Trophoblast cell (in vitro differentiated cells and primary cell): Measurements from ENCODE around the gene TRIM69.
"Not testable (repeated sequence)": the region's sequence is repeated elsewhere in the genome, so short reads cannot be mapped to it uniquely, and the experiment has no call there.

Experiments
- DNase-seq, 2 donors: peaks; one replicate each; pipeline ENCODE4 v3.0.0-alpha.2; 2016
- H2AFZ ChIP-seq: 2 replicates; pipeline ENCODE4 v1.6.1; 2013; ENCODE audit warnings: low read length, moderate library complexity, mild to moderate bottlenecking; ENCODE audit not compliant: insufficient read depth, poor library complexity
- H2AK5ac ChIP-seq: 2 replicates; pipeline ENCODE4 v1.6.1; 2013; ENCODE audit warnings: mild to moderate bottlenecking, low read length
- H2BK120ac ChIP-seq: 2 replicates; pipeline ENCODE4 v1.6.1; 2013; ENCODE audit warnings: low read length, mild to moderate bottlenecking, moderate library complexity; ENCODE audit not compliant: insufficient read depth, poor library complexity
- H2BK12ac ChIP-seq: 2 replicates; pipeline ENCODE4 v1.6.1; 2013; ENCODE audit warnings: mild to moderate bottlenecking, low read length, moderate library complexity
- H2BK5ac ChIP-seq: 2 replicates; pipeline ENCODE4 v1.6.1; 2013; ENCODE audit warnings: low read length, low read depth, moderate library complexity, mild to moderate bottlenecking; ENCODE audit not compliant: poor library complexity
- H3K14ac ChIP-seq: 2 replicates; pipeline ENCODE4 v1.6.1; 2013; ENCODE audit warnings: mild to moderate bottlenecking, low read length
- H3K18ac ChIP-seq: 2 replicates; pipeline ENCODE4 v1.6.1; 2013; ENCODE audit warnings: mild to moderate bottlenecking, low read length
- H3K23ac ChIP-seq: 2 replicates; pipeline ENCODE4 v1.6.1; 2013; ENCODE audit warnings: low read length
- H3K27ac ChIP-seq: 2 replicates; pipeline ENCODE4 v1.5.1; 2013; ENCODE audit warnings: low read depth, mild to moderate bottlenecking, inconsistent platforms, low read length, moderate library complexity
- H3K27me3 ChIP-seq: 2 replicates; pipeline ENCODE4 v1.6.1; 2013; ENCODE audit warnings: inconsistent platforms, mild to moderate bottlenecking, low read length, moderate library complexity; ENCODE audit not compliant: insufficient read depth
- H3K36me3 ChIP-seq, 2 experiments: 1 replicate in 1 of 2; 2 replicates in 1 of 2; pipeline ENCODE4 v1.6.1; 2013; ENCODE audit warnings: low read length in 2 of 2, mild to moderate bottlenecking in 2 of 2, moderate library complexity in 1 of 2; ENCODE audit not compliant: insufficient read depth in 2 of 2, control insufficient read depth in 1 of 2
- H3K4ac ChIP-seq: 2 replicates; pipeline ENCODE4 v1.6.1; 2013; ENCODE audit warnings: low read depth, mild to moderate bottlenecking, low read length, moderate library complexity
- H3K4me1 ChIP-seq, 2 experiments: 1 replicate in 1 of 2; 2 replicates in 1 of 2; pipeline ENCODE4 v1.6.1; 2013; ENCODE audit warnings: low read length in 2 of 2, mild to moderate bottlenecking in 2 of 2, moderate library complexity in 1 of 2; ENCODE audit not compliant: insufficient read depth in 2 of 2, control insufficient read depth in 1 of 2
- H3K4me2 ChIP-seq: 2 replicates; pipeline ENCODE4 v1.6.1; 2013; ENCODE audit warnings: inconsistent platforms, mild to moderate bottlenecking, low read length, moderate library complexity
- H3K4me3 ChIP-seq: 2 replicates; pipeline ENCODE4 v1.5.1; 2013; ENCODE audit warnings: mild to moderate bottlenecking, low read depth, low read length, inconsistent platforms
- H3K79me1 ChIP-seq: one replicate; pipeline ENCODE4 v1.6.1; 2013; ENCODE audit warnings: low read length
- H3K79me2 ChIP-seq: 2 replicates; pipeline ENCODE4 v1.6.1; 2013; ENCODE audit warnings: low read length, mild to moderate bottlenecking; ENCODE audit not compliant: control insufficient read depth, insufficient read depth, poor library complexity
- H3K9ac ChIP-seq: 2 replicates; pipeline ENCODE4 v1.6.1; 2013; ENCODE audit warnings: mild to moderate bottlenecking, low read length
- H3K9me3 ChIP-seq: 2 replicates; pipeline ENCODE4 v1.6.1; 2013; ENCODE audit warnings: low read depth, mild to moderate bottlenecking, control low read depth, inconsistent platforms, low read length; ENCODE audit not compliant: insufficient read depth
- H4K12ac ChIP-seq: 2 replicates; pipeline ENCODE4 v1.6.1; 2013; ENCODE audit warnings: low read depth, mild to moderate bottlenecking, low read length, moderate library complexity
- H4K8ac ChIP-seq: 2 replicates; pipeline ENCODE4 v1.6.1; 2013; ENCODE audit warnings: low read depth, mild to moderate bottlenecking, low read length, moderate library complexity
- H4K91ac ChIP-seq: one replicate; pipeline ENCODE4 v1.6.1; 2013; ENCODE audit warnings: low read depth, mild to moderate bottlenecking, low read length, moderate library complexity
- WGBS: extraction: QIAGEN DNeasy Blood & Tissue Kit; methylation state at CpG from one replicate; pipeline ENCODE4 v1.1.7; 2013; ENCODE audit warnings: missing lambda C conversion rate; ENCODE audit not compliant: insufficient read length, insufficient coverage; ENCODE audit errors: extremely low coverage; 5-methylcytosine and 5-hydroxymethylcytosine counted together

TRIM69 gene

DNA sequence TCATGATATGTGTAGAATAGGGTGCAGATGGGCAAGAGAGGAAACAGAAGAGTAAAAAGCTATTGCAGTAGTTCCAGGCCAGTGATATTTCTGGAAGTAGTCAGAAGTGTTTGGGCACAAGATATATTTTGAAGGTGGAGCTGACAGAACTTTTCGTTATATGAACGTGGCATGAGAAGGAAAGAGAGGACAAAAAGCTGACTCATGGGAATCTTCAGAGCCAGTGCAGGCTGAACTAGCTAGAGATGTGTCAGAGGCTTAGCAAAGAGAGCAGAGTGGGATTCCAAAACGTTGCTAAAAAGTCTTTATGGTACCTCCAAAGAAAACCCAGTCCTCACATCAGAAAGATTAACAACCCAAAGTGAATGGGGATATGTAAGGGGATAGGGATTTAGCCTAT, 28.7 kb downstream of the TRIM69 start:
- Histone ChIP-seq H3K36me3 (no peaks in the 10 kb centered on the region), H3K4me2 (no peak overlapping the region), H3K9me3 (peaks cover 1% of the 10 kb centered on the region), H2AK5ac (no peak overlapping the region), H3K14ac (no peak overlapping the region), H3K9ac (no peak overlapping the region), H3K27me3 (no peaks in the 10 kb centered on the region), H3K4me3 (no peak overlapping the region), H2BK12ac (no peak overlapping the region), H3K79me2 (no peaks in the 10 kb centered on the region), H3K4me1 (no peaks in the 10 kb centered on the region), H4K8ac (no peak overlapping the region), H4K91ac (no peak overlapping the region), H3K18ac (no peak overlapping the region), H2AFZ (no peak overlapping the region), H3K79me1 (no peaks in the 10 kb centered on the region), H2BK5ac (no peak overlapping the region), H4K12ac (no peak overlapping the region), H3K27ac (no peak overlapping the region), H3K23ac (no peak overlapping the region), H2BK120ac (no peak overlapping the region), H3K4ac (no peak overlapping the region)
- no peak for DNase-seq
- no CpG with 5 or more reads among the region's 3 CpGs for WGBS

DNA sequence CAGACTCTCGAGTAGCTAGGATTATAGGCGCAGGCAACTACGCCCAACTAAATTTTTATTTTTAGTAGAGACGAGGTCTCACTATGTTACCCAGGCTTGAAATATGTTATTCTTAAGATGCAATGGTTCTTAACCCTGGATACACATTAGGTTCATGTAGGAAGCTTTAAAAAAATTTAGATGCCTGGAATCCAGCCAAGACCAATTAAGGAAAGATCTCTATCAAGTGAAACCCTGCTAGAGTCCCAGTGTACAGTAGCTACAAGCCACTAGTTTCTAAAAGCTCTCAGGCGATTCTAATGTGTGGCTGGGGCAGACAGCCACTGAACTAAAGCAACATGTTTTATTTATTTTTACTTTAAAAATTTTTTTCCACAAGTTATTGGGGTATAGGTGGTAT, 33.2 kb downstream of the TRIM69 start:
- Histone ChIP-seq H3K4me3 (no peak overlapping the region), H3K18ac (no peak overlapping the region), H4K8ac (no peak overlapping the region), H3K23ac (no peak overlapping the region), H4K91ac (no peak overlapping the region), H2BK12ac (no peak overlapping the region), H3K79me1 (no peaks in the 10 kb centered on the region), H2AFZ (no peak overlapping the region), H2AK5ac (no peak overlapping the region), H2BK120ac (no peak overlapping the region), H3K9ac (no peak overlapping the region), H3K27me3 (no peaks in the 10 kb centered on the region), H3K14ac (no peak overlapping the region), H3K27ac (no peak overlapping the region), H3K9me3 (no peaks in the 10 kb centered on the region), H2BK5ac (no peak overlapping the region), H3K4me1 (no peaks in the 10 kb centered on the region), H3K4ac (no peak overlapping the region), H4K12ac (no peak overlapping the region), H3K79me2 (no peaks in the 10 kb centered on the region), H3K4me2 (no peak overlapping the region), H3K36me3 (no peaks in the 10 kb centered on the region)
- WGBS: no CpG with 5 or more reads among the region's 5 CpGs
- no peak for DNase-seq

DNA sequence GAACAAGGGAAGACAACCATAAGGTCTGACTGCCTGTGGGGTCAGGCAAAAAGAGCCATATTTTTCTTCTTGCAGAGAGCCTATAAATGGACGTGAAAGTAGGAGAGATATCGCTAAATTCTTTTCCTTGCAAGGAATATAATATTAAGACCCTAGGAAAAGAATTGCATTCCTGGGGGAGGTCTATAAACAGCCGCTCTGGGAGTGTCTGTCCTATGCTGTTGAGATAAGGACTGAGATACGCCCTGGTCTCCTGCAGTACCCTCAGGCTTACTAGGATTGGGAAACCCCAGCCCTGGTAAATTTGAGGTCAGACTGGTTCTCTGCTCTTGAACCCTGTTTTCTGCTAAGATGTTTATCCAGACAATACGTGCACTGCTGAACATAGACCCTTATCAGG, 34.4 kb downstream of the TRIM69 start:
- not testable (repeated sequence) for H2AFZ ChIP-seq, H3K79me1 ChIP-seq, H4K12ac ChIP-seq, H3K18ac ChIP-seq, H2BK12ac ChIP-seq, H3K27me3 ChIP-seq, H3K27ac ChIP-seq, H2AK5ac ChIP-seq, H3K36me3 ChIP-seq, H4K91ac ChIP-seq, DNase-seq, H3K4ac ChIP-seq, H3K4me3 ChIP-seq, H3K4me1 ChIP-seq, H3K79me2 ChIP-seq, H3K23ac ChIP-seq, H3K9me3 ChIP-seq, H2BK5ac ChIP-seq, H3K4me2 ChIP-seq, H3K14ac ChIP-seq, H3K9ac ChIP-seq, H4K8ac ChIP-seq, H2BK120ac ChIP-seq
- WGBS: no CpG with 5 or more reads among the region's 5 CpGs

DNA sequence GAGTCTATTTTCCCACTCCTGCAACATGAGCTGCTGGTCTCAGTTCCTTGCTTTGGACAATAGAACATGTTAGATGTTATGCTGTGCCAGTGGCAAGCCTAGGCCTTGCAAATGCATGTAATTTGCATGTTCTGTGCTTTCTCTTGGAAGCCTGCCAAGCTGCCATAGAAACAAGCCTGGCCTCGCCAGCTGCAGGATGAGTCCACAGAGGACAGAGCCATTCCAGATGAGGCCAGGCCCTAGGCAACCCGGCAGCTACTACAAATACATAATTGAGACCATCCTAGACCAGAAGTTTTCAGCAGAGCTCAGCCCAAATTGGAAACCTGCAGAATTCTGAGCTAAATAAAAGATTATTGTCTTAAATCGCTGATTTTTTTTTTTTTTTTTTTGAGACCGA, 39.6 kb downstream of the TRIM69 start:
- H3K4me1 ChIP-seq: no peaks in the 10 kb centered on the region
- no peaks in the 10 kb centered on the region for H3K79me1 ChIP-seq
- no peak overlapping the region for H4K12ac ChIP-seq
- H3K9me3 ChIP-seq: no peaks in the 10 kb centered on the region
- no peak for DNase-seq
- no CpG with 5 or more reads among the region's 4 CpGs for WGBS
- H3K23ac ChIP-seq: no peak overlapping the region
- H3K4me3 ChIP-seq: no peak overlapping the region
- no peaks in the 10 kb centered on the region for H3K36me3 ChIP-seq
- no peak overlapping the region for H3K14ac ChIP-seq
- H4K91ac ChIP-seq: no peak overlapping the region
- no peak overlapping the region for H2BK5ac ChIP-seq
- H3K9ac ChIP-seq: no peak overlapping the region
- no peak overlapping the region for H3K18ac ChIP-seq
- no peak overlapping the region for H2AFZ ChIP-seq
- H4K8ac ChIP-seq: no peak overlapping the region
- H3K4me2 ChIP-seq: no peak overlapping the region
- H3K27ac ChIP-seq: no peak overlapping the region
- no peak overlapping the region for H2BK12ac ChIP-seq
- no peaks in the 10 kb centered on the region for H3K79me2 ChIP-seq
- H2AK5ac ChIP-seq: no peak overlapping the region
- no peak overlapping the region for H2BK120ac ChIP-seq
- H3K27me3 ChIP-seq: no peaks in the 10 kb centered on the region
- H3K4ac ChIP-seq: no peak overlapping the region
